BLaER1 (cell line): ENCODE measurements around the gene LPAR3.

Experiments
- H3K27ac ChIP-seq: shearing (Covaris generic); formaldehyde crosslinking; 2 replicates; pipeline ENCODE4 v1.8.1; 2022
- H3K27me3 ChIP-seq: shearing (Covaris generic); formaldehyde crosslinking; 2 replicates; pipeline ENCODE4 v1.8.1; 2022
- H3K36me3 ChIP-seq: shearing (Covaris generic); formaldehyde crosslinking; 2 replicates; pipeline ENCODE4 v1.8.1; 2022
- H3K4me1 ChIP-seq: shearing (Covaris generic); formaldehyde crosslinking; 2 replicates; pipeline ENCODE4 v1.8.1; 2022
- H3K4me2 ChIP-seq: shearing (Covaris generic); formaldehyde crosslinking; 2 replicates; pipeline ENCODE4 v1.8.1; 2022
- H3K4me3 ChIP-seq: shearing (Covaris generic); formaldehyde crosslinking; 2 replicates; pipeline ENCODE4 v1.8.1; 2022
- H3K9ac ChIP-seq: shearing (Covaris generic); formaldehyde crosslinking; 2 replicates; pipeline ENCODE4 v1.8.1; 2022
- H3K9me3 ChIP-seq: shearing (Covaris generic); formaldehyde crosslinking; 2 replicates; pipeline ENCODE4 v1.8.1; 2022
- H4K20me1 ChIP-seq: shearing (Covaris generic); formaldehyde crosslinking; 2 replicates; pipeline ENCODE4 v1.8.1; 2022
- Cebpa-rat ChIP-seq: shearing (Covaris generic); IDR thresholded peaks from 2 replicates; pipeline ENCODE4 v1.8.1; 2022

The LPAR3 gene, protein sequence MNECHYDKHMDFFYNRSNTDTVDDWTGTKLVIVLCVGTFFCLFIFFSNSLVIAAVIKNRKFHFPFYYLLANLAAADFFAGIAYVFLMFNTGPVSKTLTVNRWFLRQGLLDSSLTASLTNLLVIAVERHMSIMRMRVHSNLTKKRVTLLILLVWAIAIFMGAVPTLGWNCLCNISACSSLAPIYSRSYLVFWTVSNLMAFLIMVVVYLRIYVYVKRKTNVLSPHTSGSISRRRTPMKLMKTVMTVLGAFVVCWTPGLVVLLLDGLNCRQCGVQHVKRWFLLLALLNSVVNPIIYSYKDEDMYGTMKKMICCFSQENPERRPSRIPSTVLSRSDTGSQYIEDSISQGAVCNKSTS

DNA sequence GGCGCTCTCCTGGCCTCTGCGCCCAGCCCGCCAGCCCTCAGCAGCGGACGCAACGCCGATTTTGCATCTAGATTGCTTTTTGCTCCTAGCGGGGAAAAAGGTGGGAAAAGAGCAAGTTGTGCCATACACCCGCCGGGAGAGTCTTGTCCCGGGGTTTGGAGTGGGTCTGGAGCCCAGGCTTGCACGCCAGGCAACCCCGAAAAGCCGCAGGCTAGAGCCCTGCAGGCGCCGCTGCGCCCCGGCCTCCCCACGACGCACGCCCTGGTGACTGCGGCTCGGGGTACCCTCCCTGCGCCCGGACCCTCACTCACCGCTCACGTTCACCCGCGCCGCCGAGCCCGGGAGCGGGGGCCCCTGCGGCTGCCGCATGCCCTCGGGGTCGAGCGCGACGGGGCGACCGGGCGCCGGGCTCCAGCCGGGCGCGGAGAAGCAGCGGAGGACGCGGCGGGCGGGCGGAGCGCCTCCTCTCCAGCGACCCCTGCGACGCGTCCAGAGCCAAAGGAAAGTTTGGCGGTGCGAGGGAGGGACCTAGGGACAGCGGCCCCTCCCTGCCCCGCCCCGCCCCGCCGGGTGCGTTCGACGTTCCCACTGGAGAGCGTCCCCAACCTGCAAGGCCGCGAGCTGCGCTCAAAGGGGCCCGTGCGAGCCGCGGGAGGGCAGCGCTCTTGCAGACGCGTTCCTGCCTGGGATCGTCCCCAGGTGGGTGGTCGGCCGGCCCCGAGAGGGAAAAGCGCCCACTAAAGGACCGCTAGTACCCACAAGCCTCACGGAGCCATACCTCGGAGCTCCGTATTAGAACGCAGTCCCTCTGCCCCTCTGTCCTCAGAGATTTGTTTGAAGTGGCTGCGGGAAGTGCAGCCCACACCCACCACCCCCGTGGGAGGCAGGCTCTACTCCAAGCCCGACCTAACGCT lies at the start of gene LPAR3:
Gene LPAR3 (minus strand): TSS at position 502 of the 914 bp plus-strand sequence. CDS start 27,086 bp downstream, outside the sequence.
- no peak for TF ChIP-seq Cebpa-rat
- H3K36me3 ChIP-seq: no peaks in the 10 kb centered on the region
- H3K4me3 ChIP-seq: no peak within 1 kb of the TSS
- H3K9me3 ChIP-seq: peaks cover 15% of the 10 kb centered on the region
- H3K4me2 ChIP-seq: no peak within 1 kb of the TSS; the same call in 1 of the 2 replicates
- no peaks in the 10 kb centered on the region for H3K4me1 ChIP-seq
- no peak within 1 kb of the TSS for H3K9ac ChIP-seq
- H3K27ac ChIP-seq: no peak within 1 kb of the TSS
- no peaks in the 10 kb centered on the region for H3K27me3 ChIP-seq
- no peaks in the 10 kb centered on the region for H4K20me1 ChIP-seq

DNA sequence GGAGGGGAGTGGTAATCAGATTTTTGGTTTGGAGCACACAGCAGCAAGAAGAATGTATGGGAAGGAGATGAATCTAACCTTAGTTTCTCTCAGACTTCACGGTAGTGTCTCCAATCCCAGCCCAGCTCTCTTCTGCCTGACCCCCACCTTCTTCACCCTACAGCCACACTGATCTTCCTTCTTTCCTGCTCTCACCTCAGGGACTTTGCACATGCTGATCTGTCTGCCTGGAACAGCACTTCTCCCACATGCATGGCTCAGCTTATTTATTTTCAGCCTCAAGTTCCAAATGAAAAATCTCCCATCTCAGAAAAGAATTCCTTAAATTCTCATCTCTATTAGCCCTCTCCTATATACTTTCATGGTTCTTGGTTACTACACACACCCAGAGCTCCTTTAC lies 48.8 kb upstream of the LPAR3 start:
- Histone ChIP-seq H4K20me1 (no peaks in the 10 kb centered on the region), H3K4me1 (peaks cover 11% of the 10 kb centered on the region), H3K27ac (no peak overlapping the region), H3K9me3 (no peaks in the 10 kb centered on the region), H3K4me2 (no peak overlapping the region), H3K27me3 (no peaks in the 10 kb centered on the region), H3K4me3 (no peak overlapping the region), H3K36me3 (no peaks in the 10 kb centered on the region), H3K9ac (no peak overlapping the region)
- no peak for TF ChIP-seq Cebpa-rat

DNA sequence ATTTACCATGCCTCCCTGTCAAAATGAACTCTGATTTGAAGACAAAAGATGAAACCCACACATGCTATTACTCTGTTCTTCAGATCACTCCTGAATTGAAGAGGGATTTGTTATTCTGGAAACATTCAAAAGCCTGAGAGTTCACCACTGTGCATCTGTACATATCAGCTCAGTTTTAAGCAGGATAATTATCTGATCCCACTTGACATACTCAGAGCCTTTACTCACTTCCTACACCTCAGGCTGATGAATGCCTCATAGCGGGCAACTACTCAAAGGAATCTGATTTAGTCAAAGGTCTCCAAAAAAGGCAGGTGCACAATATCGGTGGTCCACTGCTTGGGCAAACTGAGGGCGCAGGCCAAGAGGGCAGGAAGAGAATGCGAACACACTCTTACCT lies 47.5 kb upstream of the LPAR3 start:
- Histone ChIP-seq H3K9ac (no peak overlapping the region), H3K36me3 (no peaks in the 10 kb centered on the region), H3K4me1 (peaks cover 11% of the 10 kb centered on the region; the same call in 1 of the 2 replicates), H4K20me1 (no peaks in the 10 kb centered on the region), H3K27ac (no peak overlapping the region), H3K9me3 (no peaks in the 10 kb centered on the region), H3K4me2 (no peak overlapping the region), H3K27me3 (no peaks in the 10 kb centered on the region), H3K4me3 (no peak overlapping the region)
- TF ChIP-seq Cebpa-rat: no peak

DNA sequence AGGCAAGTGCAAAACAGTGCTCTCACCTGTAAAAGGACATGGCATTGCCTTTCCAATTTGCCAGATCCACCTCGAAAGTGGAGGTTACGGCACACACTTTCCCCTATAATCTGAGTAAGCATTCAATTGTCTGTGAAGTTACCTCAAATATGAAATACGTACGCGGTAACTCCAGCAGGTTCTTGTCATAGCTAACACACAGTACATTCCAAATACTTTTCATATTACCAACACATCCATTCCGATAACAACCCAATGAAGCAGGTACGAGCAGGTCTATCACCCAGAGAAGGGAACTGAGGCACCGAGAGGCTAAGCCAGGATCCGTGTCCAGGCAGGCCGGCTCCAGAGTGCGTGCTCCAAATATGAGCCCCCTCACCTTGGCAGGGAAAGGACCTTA lies 46.8 kb upstream of the LPAR3 start:
- peaks cover 11% of the 10 kb centered on the region; the same call in 1 of the 2 replicates for H3K4me1 ChIP-seq
- no peaks in the 10 kb centered on the region for H4K20me1 ChIP-seq
- H3K36me3 ChIP-seq: no peaks in the 10 kb centered on the region
- no peak overlapping the region for H3K9ac ChIP-seq
- H3K4me2 ChIP-seq: no peak overlapping the region
- no peaks in the 10 kb centered on the region for H3K9me3 ChIP-seq
- TF ChIP-seq Cebpa-rat: no peak
- no peak overlapping the region for H3K27ac ChIP-seq
- H3K27me3 ChIP-seq: no peaks in the 10 kb centered on the region
- H3K4me3 ChIP-seq: no peak overlapping the region

DNA sequence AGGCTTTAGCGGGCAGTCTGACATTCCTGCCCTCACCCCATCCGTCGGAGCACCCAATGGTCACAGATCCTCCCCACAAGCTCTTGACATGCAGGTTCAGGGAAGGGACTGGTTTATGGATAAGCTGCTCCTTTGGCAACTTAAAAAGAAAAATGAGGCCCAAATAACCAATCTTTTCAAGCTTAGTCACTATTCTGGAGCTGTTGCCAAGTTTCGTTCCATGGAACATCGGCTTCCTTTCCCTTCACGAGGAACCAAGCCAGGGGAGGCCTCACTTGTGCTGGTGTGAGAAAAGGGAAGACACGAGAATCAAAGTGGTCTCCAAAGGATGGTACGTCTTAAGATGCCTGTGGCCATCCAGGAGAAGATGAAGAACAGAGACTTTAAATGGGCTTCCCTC lies 46.1 kb upstream of the LPAR3 start:
- no peaks in the 10 kb centered on the region for H3K36me3 ChIP-seq
- no peak for TF ChIP-seq Cebpa-rat
- peaks cover 11% of the 10 kb centered on the region; the same call in 1 of the 2 replicates for H3K4me1 ChIP-seq

DNA sequence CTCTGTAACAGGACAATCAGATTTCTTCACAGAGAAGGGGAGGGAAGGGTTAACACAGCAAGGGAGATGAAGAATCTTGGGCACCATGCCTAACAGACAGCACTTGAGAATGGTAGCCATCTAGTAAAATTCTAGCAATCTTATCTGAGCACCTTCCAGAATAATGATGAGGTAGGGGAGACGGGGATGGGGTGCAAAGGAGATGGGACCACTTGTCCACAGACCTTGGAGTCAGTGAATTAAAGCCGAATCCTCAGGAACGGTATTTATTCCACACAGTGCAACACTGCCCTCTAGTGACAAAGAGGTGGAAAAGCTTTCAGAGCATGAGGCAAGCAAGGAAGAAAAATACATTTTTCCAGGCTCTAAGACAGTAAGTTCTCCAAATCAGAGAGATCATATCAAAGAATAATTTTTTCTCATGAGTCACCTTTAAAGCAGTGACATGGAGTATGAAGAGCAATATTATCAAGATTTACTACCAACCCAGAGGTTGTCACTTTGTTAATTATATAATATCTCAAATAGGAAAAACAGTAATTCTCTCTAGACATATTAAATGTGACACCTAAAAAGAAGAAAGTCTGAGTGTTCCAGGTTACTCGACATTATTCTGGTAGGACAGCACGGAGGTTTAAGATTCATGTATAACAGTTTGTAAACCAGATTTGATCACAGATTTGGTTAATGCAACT lies 43.3 kb upstream of the LPAR3 start:
- Histone ChIP-seq H3K36me3 (no peaks in the 10 kb centered on the region), H3K4me3 (no peak overlapping the region), H3K9ac (peak overlapping the region; percentile 1; the same call in 1 of the 2 replicates), H3K27me3 (no peaks in the 10 kb centered on the region), H3K27ac (no peak overlapping the region), H3K4me2 (peak overlapping the region; percentile 27), H3K4me1 (peaks cover 11% of the 10 kb centered on the region; the same call in 1 of the 2 replicates), H3K9me3 (no peaks in the 10 kb centered on the region), H4K20me1 (no peaks in the 10 kb centered on the region)
- TF ChIP-seq Cebpa-rat: no peak

More for the DNA sequence above, 46.1 kb upstream of the LPAR3 start:
- no peak overlapping the region for H3K27ac ChIP-seq
- H3K27me3 ChIP-seq: no peaks in the 10 kb centered on the region
- no peaks in the 10 kb centered on the region for H4K20me1 ChIP-seq
- no peak overlapping the region for H3K4me3 ChIP-seq
- no peaks in the 10 kb centered on the region for H3K9me3 ChIP-seq
- H3K9ac ChIP-seq: no peak overlapping the region
- no peak overlapping the region for H3K4me2 ChIP-seq

DNA sequence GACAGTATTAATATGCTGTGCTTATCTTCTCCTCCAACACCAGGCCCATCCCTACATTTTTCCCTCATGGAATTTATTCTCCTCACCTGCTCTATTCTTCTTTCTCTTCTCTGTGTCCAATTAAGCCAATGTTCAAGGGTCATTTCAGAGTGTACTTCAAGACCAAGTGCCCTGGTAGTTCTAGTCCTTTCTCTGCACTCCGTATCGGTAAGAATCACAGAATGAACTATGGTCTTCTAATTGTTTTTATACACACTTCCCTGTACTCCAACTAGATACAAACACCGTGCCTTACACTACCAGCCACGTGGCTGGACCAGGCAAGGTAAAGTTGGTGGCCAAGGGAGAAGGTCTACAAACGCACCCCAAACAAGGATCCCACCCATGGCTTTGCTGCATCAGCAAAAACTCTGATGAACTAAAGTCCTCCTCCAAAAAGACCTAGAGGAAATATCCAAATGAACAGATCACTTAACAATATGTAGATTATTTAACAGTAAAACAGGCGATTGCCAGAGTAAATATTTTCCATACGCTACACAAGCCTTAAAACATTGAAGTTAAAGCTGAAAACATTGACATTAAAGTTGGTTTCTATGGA lies 40.1 kb upstream of the LPAR3 start:
- no peaks in the 10 kb centered on the region for H3K9me3 ChIP-seq
- no peak overlapping the region for H3K4me3 ChIP-seq
- no peaks in the 10 kb centered on the region for H4K20me1 ChIP-seq
- no peaks in the 10 kb centered on the region for H3K27me3 ChIP-seq
- H3K36me3 ChIP-seq: no peaks in the 10 kb centered on the region
- TF ChIP-seq Cebpa-rat: no peak
- no peak overlapping the region for H3K27ac ChIP-seq
- no peak overlapping the region for H3K4me2 ChIP-seq
- no peak overlapping the region for H3K9ac ChIP-seq
- H3K4me1 ChIP-seq: peaks cover 11% of the 10 kb centered on the region; the same call in 1 of the 2 replicates

DNA sequence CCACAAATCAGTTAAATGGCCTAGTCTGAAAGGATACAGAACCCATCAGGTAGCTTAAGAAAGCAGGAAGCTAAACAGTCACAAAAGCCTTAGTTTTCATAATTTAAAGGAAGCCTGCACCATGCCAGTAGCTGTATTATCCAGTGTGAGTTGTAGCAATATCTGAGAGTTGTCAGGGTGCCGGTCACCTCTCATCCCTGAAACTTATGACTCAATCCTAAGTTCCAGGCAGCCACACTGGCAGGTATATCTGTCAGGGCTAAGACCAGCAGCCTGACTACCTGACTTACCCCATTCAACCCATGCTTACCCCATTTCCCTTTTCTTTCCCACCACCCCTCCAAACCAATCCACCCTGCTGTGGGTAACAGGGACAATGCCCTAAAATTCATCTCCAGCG lies 37.8 kb upstream of the LPAR3 start:
- Histone ChIP-seq H3K27me3 (no peaks in the 10 kb centered on the region), H3K4me3 (no peak overlapping the region)

DNA sequence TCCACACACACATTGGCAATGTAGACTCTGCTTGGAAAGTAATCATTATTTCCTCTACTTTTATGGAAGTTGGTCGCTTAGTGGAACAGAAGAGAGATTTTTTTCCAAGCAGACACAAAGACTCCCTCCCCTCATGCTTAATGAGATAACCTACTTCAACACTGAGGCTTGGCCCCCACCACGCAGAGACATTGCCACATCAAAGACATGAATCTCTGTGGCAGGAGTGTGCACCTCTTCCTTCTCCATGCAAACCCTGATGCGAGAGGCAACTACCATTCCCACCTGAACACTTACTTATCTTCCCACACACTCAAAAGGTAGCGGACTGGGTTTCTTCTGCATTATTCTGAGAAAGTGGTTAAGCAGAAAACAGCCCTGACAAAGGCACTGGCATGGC lies 37.3 kb upstream of the LPAR3 start:
- Histone ChIP-seq H3K9ac (no peak overlapping the region), H3K4me3 (no peak overlapping the region), H3K4me1 (no peaks in the 10 kb centered on the region), H3K27ac (no peak overlapping the region), H3K36me3 (no peaks in the 10 kb centered on the region), H3K4me2 (no peak overlapping the region), H3K9me3 (no peaks in the 10 kb centered on the region), H3K27me3 (no peaks in the 10 kb centered on the region), H4K20me1 (no peaks in the 10 kb centered on the region)
- no peak for TF ChIP-seq Cebpa-rat

More for the DNA sequence above, 37.8 kb upstream of the LPAR3 start:
- no peak overlapping the region for H3K27ac ChIP-seq
- H4K20me1 ChIP-seq: no peaks in the 10 kb centered on the region
- H3K9ac ChIP-seq: no peak overlapping the region
- H3K36me3 ChIP-seq: no peaks in the 10 kb centered on the region
- H3K4me1 ChIP-seq: no peaks in the 10 kb centered on the region
- no peak overlapping the region for H3K4me2 ChIP-seq
- no peaks in the 10 kb centered on the region for H3K9me3 ChIP-seq
- TF ChIP-seq Cebpa-rat: no peak
